Ammon's horn (tissue), 1 donor: ENCODE measurements around the gene SLC39A1.
"Not testable (repeated sequence)": the region's sequence is repeated elsewhere in the genome, so short reads cannot be mapped to it uniquely, and the experiment has no call there.

Source experiments
- DNase-seq: peaks from one replicate; pipeline ENCODE4 v3.0.0-alpha.2; 2016; ENCODE audit warnings: low spot score

SLC39A1 gene

GRCh38 chr1:153963030-153963849 is at the start of gene SLC39A1:
TSS of gene SLC39A1 (minus strand) at chr1:153963537. CDS start at chr1:153962715, 822 bp downstream.
- DNase-seq = peak; percentile 99

GRCh38 chr1:154012543-154012942 is 49.2 kb upstream of the SLC39A1 start:
- not testable (repeated sequence) for DNase-seq

- DNase-seq = no peak
These were observed 48.8 kb upstream of the SLC39A1 start for GRCh38 chr1:154012129-154012528.

GRCh38 chr1:154006136-154006535 is 42.8 kb upstream of the SLC39A1 start:
- no peak for DNase-seq

- DNase-seq = no peak
These were observed 37.1 kb upstream of the SLC39A1 start for GRCh38 chr1:154000420-154000819.

- not testable (repeated sequence) for DNase-seq
These were observed 33.5 kb upstream of the SLC39A1 start for GRCh38 chr1:153996882-153997281.

GRCh38 chr1:153995640-153996039 is 32.3 kb upstream of the SLC39A1 start:
- no peak for DNase-seq

GRCh38 chr1:153995202-153995601 is 31.9 kb upstream of the SLC39A1 start:
- no peak for DNase-seq

- no peak for DNase-seq
These were observed 28.5 kb upstream of the SLC39A1 start for GRCh38 chr1:153991806-153992205.

GRCh38 chr1:153991151-153991630 is 27.9 kb upstream of the SLC39A1 start:
- no peak for DNase-seq

- peak; percentile 99 for DNase-seq
These were observed 27.3 kb upstream of the SLC39A1 start, which contains the start of gene RPS27 for GRCh38 chr1:153990468-153991150. TSS of gene RPS27 (plus strand) at chr1:153990762. CDS start at chr1:153990797, 35 bp downstream.

- DNase-seq = no peak
These were observed 24.3 kb upstream of the SLC39A1 start for GRCh38 chr1:153987621-153988020.

GRCh38 chr1:153985941-153986761 is 22.8 kb upstream of the SLC39A1 start, which contains the start of gene RAB13:
TSS of gene RAB13 (minus strand) at chr1:153986339. CDS start at chr1:153986236, 103 bp downstream.
- DNase-seq = peak; percentile 79

GRCh38 chr1:153985341-153985912 is 22.1 kb upstream of the SLC39A1 start:
- DNase-seq = no peak

GRCh38 chr1:153984123-153984894 is 21.0 kb upstream of the SLC39A1 start:
- no peak for DNase-seq

GRCh38 chr1:153981735-153982134 is 18.4 kb upstream of the SLC39A1 start:
- DNase-seq = not testable (repeated sequence)

GRCh38 chr1:153979091-153979490 is 15.8 kb upstream of the SLC39A1 start:
- DNase-seq = not testable (repeated sequence)

- DNase-seq = no peak
These were observed 15.1 kb upstream of the SLC39A1 start for GRCh38 chr1:153978274-153978909.

- DNase-seq = peak; percentile 93
These were observed 14.2 kb upstream of the SLC39A1 start, which contains the start of gene JTB for GRCh38 chr1:153977250-153978240. TSS of gene JTB (minus strand) at chr1:153977674. CDS start at chr1:153977252, 422 bp downstream.
